T-helper 2 cell treated with Interferon-gamma antibody and Interleukin-4, amounts not matched to agents 100 ng/mL and 5 ng/mL, for 36 hours (primary cell): ENCODE data around the gene SLC4A4. TPM values are rescaled to one million over a fixed set of nuclear protein-coding genes. Genes with fewer than 3 reads are reported as not detected.

Experiments used
- intact Hi-C: fragments of 100-400 bp; cut with micrococcal nuclease; formaldehyde crosslinking; loops from one replicate; pipeline ENCODE4 v1.15.1; 2023
- total RNA-seq: library from RNA; stranded (reverse); gene quantifications from 2 replicates; pipeline ENCODE4 v1.2.3, GENCODE V29; 2022

SLC4A4 gene
- total RNA-seq, 1 donor from 2014 or later: 1.9 TPM

DNA sequence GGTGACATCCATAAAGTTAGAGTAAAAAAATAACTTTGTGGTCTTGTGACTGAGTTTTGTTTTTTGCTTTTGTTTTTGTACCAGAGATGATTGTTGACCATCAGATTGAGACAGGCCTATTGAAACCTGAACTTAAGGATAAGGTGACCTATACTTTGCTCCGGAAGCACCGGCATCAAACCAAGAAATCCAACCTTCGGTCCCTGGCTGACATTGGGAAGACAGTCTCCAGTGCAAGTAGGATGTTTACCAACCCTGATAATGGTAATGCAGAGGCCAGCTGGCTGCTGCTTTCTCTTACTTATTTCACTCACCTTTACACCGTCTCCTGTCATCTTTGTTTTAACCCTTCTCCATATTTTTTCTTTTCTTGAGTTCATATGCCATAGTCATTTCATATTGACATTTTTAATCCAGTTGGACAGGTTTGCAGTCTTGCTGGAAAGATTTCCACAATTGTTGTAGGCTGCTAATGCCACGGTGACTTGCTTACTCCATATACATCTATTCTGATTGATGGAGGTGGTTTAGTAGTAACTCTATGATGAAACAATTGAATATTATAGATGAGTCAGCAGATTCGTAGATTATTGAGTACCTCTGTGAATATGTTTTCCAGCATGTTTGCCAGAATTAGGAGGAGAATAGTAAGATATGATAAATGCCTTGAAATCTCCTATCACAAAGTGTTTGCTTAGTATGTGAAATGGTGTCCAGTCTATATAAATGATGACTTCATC lies 18.3 kb downstream of the SLC4A4 start:
- intact Hi-C loops: no loop called here

DNA sequence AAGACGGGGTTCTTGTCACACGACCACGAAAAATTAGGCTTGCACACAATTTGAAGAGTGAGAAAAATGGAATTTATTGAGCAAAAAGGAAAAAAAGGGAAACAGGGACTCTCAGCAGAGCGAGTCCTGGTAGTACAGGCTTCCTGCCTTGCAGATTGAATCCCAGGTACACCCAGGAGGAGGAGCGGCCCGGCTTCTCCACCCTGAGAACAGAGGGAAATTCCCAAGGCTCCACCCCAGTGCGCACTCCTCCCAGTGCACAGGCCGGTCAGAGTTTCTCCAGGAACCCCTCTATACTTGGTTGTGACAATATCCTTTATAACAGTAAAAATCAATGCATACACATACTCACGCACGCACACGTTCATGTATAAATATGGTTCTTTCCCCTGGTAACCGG lies 22.0 kb downstream of the SLC4A4 start:
- intact Hi-C loops: no loop called here

DNA sequence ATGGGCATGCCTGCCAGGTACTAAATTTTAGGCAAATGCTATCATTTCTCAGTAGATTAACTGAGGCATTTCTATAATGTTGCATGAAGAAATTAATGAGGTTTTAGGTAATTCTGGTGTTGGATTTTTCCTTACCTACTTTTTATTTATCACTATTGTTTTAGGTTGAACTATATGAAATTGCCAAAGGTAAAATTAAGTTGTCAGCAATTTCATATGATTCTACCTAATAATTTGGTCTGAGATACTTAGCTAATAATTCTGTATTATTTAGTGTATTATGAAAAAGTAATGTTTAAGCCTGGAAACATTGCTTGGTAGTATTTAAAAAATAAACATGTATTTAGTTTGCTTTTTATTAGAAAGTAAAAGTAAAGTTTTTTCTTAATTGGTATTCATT lies 22.7 kb downstream of the SLC4A4 start:
- intact Hi-C loops: no loop called here

DNA sequence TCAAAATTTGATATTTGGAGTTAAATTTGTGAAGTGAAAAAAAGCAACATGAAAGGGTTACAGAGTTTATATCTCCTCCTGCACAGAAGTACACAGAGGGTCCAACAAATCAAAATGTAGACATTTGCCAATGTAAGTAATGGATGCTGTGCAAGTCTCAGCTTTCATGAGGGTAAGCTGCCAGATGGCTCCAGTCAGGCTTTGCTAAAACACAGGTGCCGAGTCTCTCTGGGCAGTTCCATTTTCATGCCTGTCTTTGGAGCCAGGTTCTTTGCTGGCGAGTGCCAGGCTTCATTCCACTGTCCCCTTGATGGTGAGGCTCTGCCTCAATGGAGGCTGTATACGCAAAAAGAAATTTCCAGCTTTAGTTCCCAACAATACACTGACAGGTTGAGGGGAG lies 27.9 kb downstream of the SLC4A4 start:
- intact Hi-C loops: no loop called here

DNA sequence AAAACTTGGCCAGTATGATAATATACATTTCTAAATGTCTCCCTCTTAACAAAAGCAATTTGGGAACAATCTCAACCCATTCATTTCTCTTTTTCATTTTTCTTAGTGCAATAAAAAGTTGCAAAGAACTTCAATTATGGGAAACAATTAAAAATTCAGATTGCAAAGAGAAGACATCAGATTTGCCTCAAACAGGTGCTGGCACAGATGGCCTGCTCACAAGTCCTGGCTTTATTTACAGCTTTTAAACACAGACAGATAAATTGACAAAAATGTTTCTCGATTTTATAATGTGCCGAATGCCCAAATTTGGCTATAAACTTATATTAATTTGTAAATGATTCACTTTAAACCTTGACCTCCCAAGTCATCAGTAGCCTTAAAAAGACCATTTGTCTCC lies 28.7 kb downstream of the SLC4A4 start:
- intact Hi-C loops: no loop called here

DNA sequence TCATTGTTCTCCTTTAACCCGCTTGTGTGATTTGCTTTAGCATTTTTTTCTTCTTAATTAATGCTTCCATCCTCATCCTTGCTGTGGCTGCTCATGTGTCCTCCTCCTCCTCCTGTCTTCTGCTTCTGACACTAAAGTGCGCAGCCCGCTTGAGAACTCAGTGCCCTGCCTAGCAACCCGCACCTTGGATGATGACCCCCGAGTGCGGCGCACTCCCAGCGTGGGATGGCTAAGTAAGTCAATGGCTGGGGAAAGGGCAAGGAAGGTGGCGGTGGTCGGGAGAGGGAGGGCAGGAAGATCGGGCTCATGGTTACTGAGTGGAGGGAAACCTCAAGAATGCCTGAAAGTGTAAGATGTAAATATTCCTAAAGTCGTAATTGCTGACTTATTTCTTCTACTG lies 30.1 kb downstream of the SLC4A4 start:
- intact Hi-C loops: no loop called here

DNA sequence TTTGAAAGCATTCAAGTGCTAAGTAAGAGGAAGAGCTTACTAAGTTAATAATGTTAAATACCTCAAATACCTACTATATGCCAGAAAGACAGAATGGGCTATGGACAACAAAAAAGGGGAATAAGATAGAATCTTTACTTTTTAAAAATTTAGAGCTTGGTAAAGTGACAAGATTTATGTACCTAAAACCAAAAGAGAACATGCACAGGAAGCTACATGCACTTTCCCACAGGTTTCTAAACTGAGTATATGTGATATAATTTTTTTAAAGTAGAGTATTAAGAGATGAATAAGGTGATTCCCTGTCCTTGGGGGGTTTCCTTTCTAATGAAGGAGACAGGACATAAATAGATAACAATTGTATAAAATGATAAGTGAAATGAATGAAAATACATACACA lies 30.7 kb downstream of the SLC4A4 start:
- intact Hi-C loops: no loop called here

DNA sequence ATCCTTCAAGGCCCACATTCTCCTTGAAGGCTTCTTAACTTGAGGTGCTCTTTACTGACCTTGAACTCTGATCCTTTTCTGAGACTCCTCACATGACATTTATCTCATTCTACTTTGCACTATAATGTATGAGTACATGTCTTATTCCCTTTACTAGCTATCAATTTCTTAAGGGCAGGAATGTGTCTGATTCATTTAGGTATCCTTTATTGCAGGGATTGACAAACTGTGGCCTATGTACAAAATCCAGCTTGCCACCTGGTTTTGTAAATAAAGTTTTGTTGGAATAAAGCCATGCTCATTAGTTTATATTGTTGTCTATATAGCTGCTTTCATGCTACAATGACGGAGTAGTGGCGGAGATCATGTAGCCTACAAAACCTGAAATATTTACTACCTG lies 36.7 kb downstream of the SLC4A4 start:
- intact Hi-C loops: no loop called here

DNA sequence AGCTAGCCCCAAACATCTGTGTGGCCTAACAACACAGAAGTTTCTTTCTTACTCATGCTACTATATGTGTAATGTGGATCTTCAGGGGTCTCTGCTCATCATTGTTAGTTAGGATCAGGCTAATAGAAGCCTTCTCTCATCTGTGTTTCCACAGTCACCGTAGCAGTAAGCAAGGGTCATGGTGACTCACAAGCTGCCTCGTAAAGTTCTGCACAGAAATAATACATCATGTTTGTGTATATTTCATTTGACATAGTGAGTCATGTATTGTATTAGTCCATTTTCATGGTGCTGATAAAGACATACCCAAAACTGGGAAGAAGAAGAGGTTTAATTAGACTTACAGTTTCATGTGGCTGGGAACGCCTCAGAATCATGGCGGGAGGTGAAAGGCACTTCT lies 38.7 kb downstream of the SLC4A4 start:
- intact Hi-C loops: no loop called here

DNA sequence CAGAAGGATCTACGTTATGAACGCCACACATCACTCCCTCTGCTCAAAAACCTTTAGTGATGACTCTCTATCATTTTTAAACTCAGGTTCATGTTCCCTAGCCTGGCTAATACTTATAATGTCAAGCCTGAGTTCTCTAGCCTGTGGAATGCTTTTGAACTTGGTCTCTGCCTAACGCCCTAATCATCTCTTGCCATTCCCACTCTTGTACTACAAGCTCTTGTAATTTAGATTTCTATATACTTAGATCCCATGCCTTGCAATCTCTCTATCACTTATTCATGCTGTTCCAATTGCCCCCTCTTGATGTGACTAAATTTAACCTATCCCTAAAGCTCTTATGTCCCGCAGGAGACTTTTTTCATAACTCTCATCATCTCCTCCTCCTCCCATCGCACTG lies 40.3 kb downstream of the SLC4A4 start:
- intact Hi-C loops: no loop called here

DNA sequence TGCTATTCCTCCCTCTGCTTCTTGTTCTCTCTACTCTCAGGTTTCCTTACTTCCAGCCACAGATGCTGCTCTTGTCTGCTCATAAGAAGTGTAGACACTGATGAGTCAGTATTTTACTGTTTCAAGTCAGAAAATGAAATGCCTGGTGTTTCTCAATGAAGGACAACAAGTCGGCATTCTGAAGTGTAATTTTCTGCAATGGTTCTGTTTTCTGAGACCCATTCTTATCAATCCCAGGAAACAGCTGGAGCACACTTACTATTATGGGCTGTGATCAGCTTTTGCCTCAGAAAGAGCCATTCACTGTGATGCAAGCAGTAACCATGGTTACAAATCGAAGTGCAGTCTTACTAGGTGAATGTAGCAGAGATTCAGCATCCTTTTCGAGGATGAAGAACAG lies 42.0 kb downstream of the SLC4A4 start:
- intact Hi-C loops: no loop called here

DNA sequence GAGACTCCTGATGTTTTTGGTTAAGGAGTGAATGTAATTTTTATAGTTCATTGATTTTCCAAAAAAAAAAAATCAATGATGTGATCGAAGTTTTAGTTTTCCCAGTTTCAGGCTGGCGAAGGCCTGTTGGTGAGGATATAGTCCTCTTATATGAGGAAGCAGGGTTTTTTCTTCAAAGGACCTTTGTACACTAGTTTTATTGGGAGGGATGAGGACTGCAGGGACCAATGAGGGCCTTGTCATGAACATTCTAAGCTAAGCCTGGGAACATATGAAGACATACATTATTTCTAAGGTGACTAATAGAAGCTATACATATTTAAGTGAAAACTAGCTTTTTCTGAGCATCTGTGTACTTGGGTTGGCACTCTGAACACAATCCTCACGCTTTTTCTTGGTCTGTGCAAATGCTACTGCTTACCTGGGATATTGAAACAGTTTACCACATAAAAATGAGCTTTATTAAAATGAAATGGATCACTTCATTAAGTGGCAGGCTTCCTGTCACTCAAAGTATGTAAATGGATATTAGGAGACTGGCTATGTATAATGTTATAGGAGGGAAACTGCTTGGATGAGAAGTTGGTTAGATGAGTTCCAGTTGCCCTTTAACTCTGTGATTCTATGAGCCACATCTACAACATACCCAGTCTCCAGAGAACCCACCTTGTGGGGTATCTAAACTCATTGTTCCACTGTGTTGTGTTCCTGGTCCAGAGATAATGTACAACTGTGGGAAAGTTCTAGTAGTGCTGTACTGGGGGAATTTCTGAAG lies 43.5 kb downstream of the SLC4A4 start:
- intact Hi-C loops: no loop called here

DNA sequence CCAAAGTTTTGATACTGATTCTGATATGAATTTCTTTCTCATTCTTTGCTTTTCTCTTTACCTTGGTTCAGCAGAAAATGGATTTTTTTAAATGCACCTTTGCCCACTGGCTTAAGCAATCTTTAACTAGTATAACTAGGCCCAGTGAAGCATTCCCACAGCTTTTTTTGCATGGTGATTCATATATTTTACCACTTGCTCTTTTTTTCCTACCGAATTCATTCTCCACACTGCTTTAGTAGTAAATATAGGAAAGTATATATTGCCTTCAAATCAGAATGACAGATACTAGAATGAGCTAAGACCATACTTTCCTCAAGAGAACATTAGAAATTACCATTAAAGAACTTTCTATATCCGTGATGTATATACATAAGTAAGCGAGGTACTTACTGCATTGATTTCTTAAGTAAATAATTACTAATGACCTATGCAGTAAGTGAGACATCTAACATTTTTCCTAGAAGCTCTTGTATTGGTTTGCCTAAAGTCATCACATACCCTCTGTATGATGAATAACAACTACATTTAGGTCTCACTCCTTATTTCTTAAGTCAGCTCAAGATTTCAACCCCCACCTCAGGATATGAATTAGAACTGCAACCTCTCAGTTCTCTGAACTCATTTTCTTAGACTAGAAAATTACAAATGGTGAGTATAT lies 44.2 kb downstream of the SLC4A4 start:
- intact Hi-C loops: no loop called here

DNA sequence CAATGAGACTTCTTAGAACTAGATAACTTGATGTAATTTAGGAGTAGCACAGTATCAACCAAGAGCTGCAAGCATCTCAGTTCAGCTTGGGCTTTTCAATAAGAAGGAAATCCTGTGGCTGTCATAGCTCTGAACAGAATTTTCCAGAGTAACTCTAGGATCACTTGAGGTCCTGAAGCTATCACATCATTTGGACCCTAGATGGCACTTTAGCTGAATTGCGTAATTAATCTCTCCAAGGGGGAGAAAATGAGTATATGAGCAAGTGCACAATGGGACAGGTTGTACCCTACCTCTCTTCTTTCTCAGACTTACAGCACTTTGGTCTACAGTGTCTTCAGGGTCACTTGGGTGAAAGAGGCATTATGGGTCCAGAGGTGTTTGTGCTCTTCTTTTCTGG lies 45.2 kb downstream of the SLC4A4 start:
- intact Hi-C loops: no loop called here

DNA sequence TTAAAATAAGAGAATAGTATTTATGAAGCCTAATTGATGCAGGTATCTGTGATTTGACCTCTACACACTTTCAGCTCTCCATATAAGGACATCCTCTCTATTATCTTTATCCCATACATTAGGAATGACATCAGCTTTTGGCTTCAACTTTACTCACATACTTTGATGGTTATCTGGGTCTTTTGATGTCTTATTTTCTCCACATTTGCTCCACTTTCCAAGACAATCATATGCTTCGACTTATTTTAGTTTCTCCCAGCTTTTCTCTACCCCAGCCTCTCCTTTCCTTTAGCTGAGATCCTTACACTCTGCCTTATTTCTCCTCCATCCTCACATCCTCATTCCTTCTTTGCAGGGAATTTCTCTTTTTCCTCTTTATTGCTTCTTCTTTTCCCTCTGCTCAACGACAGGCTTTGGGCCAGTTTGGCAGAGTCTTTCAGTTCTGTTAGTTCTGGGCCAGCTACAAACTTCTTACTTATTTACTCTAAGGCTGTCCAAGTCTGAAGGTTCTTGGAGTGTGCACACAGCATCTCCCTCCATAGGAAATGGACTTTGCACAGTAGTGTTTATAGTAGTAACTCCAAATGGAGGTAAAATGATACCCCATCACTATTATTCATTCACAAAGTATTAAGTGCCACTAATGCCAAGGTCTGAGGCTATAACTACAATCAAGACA lies 50.5 kb downstream of the SLC4A4 start:
- intact Hi-C loops: no loop called here

DNA sequence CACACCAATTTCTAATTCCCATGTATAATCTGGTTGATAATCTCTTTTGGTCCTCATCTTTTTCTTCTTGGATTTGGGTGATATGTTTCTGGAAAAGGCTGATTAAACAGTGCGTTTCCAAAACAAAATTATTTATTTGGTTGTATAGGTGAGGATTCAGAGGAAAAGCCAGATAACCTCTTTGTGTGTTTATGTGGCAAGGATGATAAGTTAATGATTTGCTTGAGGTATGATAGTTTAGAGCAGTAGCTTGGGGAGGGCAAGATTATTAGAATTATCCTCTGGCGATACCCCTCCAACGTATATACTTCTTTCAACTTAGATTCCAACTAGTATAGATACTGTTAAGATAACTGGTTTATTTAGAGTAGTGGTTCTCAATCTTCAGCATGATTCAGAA lies 53.3 kb downstream of the SLC4A4 start:
- intact Hi-C loops: no loop called here

DNA sequence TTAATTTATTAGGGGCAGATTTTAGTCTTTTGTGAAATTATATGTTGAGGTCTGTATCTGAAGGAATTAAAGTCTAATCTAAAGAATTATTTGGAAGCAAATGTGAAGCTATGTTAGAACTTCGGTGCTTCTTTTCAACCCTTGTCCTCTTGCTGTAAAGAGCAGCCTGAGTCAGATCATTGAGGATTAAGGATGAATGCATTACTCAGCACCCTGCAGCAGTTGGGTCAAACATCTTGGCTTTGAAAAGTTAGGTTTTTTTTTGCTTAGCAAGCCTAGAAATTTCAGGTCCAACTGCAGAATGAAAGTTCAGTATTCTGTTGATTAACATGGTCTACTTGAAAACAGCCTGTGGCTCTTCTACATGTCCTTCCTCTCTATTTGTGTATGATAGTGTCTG lies 57.6 kb downstream of the SLC4A4 start:
- intact Hi-C loops: no loop called here

DNA sequence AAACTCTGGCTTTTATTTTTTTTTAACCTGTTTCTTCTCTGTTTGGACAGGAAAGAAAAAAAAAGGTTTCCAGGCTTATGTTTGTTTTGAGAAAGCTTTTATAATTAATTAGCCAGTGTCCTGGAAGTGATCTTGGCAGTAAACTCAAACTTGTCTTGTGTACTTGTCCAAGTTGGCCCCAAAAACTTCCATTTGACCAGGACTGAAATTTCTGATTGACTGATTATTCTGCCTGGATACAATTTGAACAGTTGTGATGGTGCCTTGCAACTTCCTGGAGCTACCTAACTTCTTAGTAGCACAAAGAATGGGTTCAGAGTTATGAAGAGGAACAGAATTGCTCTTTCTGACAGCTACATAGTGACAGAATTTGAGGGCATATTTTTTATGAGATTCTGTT lies 62.0 kb downstream of the SLC4A4 start:
- intact Hi-C loops: no loop called here

DNA sequence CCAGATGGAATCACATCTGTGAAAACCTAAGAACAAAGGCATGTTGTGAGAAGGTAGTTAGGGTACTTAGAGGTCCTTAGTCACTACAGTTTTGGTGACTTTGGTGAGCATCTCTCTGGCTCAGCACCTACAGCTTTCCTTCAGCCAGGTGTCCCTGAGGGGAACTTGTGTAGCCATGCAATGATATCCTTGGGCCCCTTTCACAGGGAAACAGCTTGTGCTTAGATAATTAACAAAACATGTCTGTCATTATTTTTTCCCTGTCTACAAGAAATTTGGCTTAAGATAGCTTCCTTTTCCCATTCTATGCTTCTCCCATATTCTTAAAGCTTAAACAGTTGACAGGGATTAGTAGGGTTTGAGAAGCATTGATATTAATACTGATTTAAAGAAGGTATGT lies 63.8 kb downstream of the SLC4A4 start:
- intact Hi-C loops: no loop called here

DNA sequence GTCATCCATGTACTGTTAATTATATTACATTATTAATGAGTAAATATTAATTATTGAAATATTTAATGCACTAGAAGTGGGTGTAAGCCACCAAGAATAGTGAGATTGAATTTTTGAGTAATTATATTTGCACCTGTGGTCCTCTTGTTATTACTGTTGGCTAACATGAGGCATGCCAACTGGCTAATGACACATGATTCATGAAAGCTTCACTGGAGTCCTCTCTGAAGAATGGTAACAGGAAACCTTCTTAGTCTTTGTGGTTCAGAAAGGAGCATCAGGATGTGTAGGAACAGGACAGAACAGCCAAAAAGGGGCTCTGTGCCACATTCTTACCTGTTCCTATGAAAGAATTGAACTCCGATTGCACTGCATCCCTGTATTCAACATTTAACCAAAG lies 65.2 kb downstream of the SLC4A4 start:
- intact Hi-C loops: no loop called here

DNA sequence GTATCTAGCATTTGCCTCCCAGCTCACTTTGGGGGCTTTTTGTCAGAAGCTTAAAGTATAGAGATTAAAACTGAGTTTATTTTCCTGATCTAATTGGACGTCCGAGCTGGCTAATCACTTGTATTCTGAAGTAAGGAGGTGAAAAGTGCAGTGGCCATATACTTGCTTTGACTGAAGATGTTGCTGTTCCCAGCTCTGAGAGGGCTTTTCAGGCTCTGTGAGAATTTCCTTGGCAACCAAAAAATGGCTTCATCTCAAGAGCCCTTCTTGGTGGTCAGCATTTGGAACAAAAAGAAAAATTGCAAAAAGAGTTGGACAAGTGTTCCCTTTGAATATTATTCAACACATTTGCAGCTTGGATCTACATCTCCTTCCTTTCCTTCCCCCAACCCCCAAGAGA lies 67.0 kb downstream of the SLC4A4 start:
- intact Hi-C loops: no loop called here

DNA sequence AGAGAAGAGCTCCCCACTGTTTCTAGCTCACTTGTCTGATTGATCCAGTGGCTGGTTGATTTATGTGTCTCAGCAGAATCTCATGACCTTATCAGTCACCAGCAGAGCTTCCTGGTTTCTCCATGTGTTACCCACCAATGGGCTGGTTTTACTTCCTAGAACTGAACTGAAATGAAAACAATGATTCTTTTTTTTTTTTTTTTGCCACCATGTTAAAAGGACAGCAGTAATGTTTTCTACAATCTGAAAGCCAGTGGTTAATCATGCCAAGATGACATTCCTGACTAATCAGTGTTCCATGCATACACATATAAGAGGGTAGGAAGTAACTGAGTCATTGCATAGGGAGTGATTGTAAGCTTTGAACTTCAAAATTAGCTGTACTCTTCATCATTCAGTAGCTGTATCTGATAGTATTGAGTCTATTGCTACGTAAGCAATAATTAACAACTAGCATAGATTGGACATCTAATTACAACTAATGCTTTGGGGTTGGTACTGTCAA lies 67.7 kb downstream of the SLC4A4 start:
- intact Hi-C loops: no loop called here
